ENCODE results near the gene SPEG. TPM values are rescaled to one million over a fixed set of nuclear protein-coding genes. Genes with fewer than 3 reads are reported as not detected.
A peak's percentile ranks its signal among the peaks of the same experiment; 100 is the strongest.

Gene SPEG
- total RNA-seq, 2 donors from 2014 or later = 23.1 to 29.8 TPM

DNA sequence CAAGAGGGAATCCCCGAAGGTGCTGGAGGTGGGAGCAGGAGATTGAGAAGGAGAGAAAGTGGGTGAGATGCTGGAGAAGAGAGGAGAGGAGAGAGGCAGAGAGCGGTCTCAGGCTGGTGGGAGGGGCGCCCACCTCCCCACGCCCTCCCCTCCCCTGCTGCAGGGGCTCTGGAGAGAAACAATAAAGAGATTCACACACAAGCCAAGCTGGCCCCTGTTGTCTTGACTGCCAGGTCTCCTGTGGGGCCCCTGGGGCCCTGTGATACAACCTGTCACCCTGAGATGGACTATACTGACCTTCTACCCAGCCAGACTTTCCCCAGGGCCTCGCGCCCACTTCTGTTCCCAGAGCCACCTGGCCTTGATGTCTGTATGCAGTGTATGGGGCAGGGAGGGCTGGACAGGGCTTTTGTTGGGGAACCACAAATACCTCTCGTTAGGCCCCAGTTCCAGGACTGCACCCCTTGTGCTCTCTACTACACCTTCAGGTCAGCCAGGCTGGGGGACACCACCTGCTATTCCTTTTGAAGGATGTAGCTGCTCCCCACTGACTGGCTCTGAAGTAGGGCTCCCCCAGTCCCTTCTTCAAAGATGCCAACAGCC lies 8.0 kb upstream of the SPEG start:
- Mint-ChIP-seq H3K4me3 (no peak overlapping the region), H3K27ac (no peak overlapping the region), H3K36me3 (ENCODE audit: low read depth) (no peaks in the 10 kb centered on the region), H3K9me3 (no peaks in the 10 kb centered on the region), H3K27me3 (ENCODE audit: insufficient read depth) (peaks cover 34% of the 10 kb centered on the region), H3K4me1 (peaks cover 7% of the 10 kb centered on the region)
- TF ChIP-seq, protein P1, sequence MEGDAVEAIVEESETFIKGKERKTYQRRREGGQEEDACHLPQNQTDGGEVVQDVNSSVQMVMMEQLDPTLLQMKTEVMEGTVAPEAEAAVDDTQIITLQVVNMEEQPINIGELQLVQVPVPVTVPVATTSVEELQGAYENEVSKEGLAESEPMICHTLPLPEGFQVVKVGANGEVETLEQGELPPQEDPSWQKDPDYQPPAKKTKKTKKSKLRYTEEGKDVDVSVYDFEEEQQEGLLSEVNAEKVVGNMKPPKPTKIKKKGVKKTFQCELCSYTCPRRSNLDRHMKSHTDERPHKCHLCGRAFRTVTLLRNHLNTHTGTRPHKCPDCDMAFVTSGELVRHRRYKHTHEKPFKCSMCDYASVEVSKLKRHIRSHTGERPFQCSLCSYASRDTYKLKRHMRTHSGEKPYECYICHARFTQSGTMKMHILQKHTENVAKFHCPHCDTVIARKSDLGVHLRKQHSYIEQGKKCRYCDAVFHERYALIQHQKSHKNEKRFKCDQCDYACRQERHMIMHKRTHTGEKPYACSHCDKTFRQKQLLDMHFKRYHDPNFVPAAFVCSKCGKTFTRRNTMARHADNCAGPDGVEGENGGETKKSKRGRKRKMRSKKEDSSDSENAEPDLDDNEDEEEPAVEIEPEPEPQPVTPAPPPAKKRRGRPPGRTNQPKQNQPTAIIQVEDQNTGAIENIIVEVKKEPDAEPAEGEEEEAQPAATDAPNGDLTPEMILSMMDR (conservative IDR thresholded peaks at IDR 0.05) = no peak
- no peaks in the 10 kb centered on the region for H3K27me3 ChIP-seq (ENCODE audit: control insufficient read depth, insufficient read depth, low read length, poor library complexity, severe bottlenecking)
- WGBS, 2 experiments (ENCODE audit: insufficient coverage in 1 of 2, insufficient read length in 1 of 2) = 40 to 87% methylated on average over 1 to 7 of the region's 7 CpGs
- no peaks in the 10 kb centered on the region for H3K36me3 ChIP-seq (ENCODE audit: control insufficient read depth, insufficient read depth, low read length)
- H3K27ac ChIP-seq (ENCODE audit: low read depth, low read length) = no peak overlapping the region
- DNase-seq = peak; percentile 47
- H3K4me1 ChIP-seq (ENCODE audit: control insufficient read depth, insufficient read depth, low read length) = peaks cover 7% of the 10 kb centered on the region
- H3K4me3 ChIP-seq (ENCODE audit: low read length) = no peak overlapping the region
- H3K9me3 ChIP-seq (ENCODE audit: control insufficient read depth, low read length) = no peaks in the 10 kb centered on the region
- no peak overlapping the region for H3K9ac ChIP-seq (ENCODE audit: extremely low read depth, low read length, poor library complexity, severe bottlenecking)

DNA sequence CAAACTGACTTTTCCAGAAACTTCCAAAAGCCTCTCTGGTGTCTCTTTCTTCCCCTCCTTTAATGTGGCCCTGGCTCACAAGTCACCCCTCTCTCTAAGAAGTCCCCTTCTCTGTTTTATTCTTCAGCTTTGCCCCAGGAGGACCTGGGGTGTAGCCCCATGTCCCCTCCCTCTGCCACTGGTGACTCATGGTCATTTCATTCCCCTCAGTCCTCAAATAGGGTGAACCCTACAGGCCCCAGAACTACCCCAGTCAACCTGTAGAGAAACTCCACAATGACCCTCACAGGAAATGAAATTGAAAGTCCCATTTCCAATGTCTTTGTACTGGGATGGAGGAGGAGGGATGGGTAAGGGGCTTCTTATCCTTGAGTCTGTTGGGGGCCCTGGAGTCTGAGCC lies 6.2 kb upstream of the SPEG start:
- Histone ChIP-seq H3K4me1 (ENCODE audit: control insufficient read depth, insufficient read depth, low read length) (peaks cover 7% of the 10 kb centered on the region), H3K27me3 (ENCODE audit: control insufficient read depth, insufficient read depth, low read length, poor library complexity, severe bottlenecking) (no peaks in the 10 kb centered on the region), H3K36me3 (ENCODE audit: control insufficient read depth, insufficient read depth, low read length) (no peaks in the 10 kb centered on the region), H3K27ac (ENCODE audit: low read depth, low read length) (no peak overlapping the region), H3K9me3 (ENCODE audit: control insufficient read depth, low read length) (no peaks in the 10 kb centered on the region), H3K4me3 (ENCODE audit: low read length) (no peak overlapping the region), H3K9ac (ENCODE audit: extremely low read depth, low read length, poor library complexity, severe bottlenecking) (no peak overlapping the region)
- Mint-ChIP-seq H3K36me3 (ENCODE audit: low read depth) (no peaks in the 10 kb centered on the region), H3K27me3 (ENCODE audit: insufficient read depth) (peaks cover 32% of the 10 kb centered on the region), H3K4me1 (peaks cover 7% of the 10 kb centered on the region), H3K27ac (no peak overlapping the region), H3K9me3 (no peaks in the 10 kb centered on the region), H3K4me3 (no peak overlapping the region)
- no peak for DNase-seq
- TF ChIP-seq, protein P1 (conservative IDR thresholded peaks at IDR 0.05) = no peak

DNA sequence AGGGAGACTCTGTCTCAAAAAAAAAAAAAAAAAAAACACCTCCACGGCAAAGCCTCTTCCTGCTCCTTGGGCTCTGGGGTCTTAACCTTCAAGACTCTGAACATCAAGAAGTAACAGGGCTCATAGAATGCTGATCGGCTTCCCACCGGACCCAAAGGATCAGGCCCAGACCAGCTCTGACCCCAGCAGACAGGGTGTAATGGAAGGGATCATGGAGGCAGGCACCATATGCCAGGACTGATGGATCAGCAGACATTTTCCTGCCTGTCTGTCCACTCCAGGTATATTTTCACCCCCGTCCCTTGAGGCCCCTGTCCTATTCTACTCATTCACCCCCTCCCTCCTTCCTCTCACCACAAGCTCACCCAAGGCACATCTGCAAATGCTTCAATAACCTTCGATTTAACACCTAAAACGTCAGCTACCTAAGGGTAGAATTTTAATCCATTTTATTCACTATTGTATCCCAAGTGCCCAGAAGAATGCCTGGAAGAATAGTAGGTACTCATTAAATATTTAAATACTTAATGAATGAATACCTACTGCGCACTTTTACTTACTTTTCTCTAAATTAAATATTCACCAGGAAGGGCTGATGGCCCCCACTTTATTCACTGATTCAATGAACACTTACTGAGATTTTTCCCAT lies 4.6 kb upstream of the SPEG start:
- peaks cover 30% of the 10 kb centered on the region for H3K27me3 Mint-ChIP-seq (ENCODE audit: insufficient read depth)
- H3K9me3 ChIP-seq (ENCODE audit: control insufficient read depth, low read length) = no peaks in the 10 kb centered on the region
- no peak overlapping the region for H3K4me3 Mint-ChIP-seq
- H3K4me3 ChIP-seq (ENCODE audit: low read length) = no peak overlapping the region
- no peaks in the 10 kb centered on the region for H3K9me3 Mint-ChIP-seq
- peaks cover 11% of the 10 kb centered on the region for H3K4me1 ChIP-seq (ENCODE audit: control insufficient read depth, insufficient read depth, low read length)
- H3K4me1 Mint-ChIP-seq = peaks cover 12% of the 10 kb centered on the region
- no peak overlapping the region for H3K27ac ChIP-seq (ENCODE audit: low read depth, low read length)
- H3K27ac Mint-ChIP-seq = no peak overlapping the region
- H3K36me3 Mint-ChIP-seq (ENCODE audit: low read depth) = no peaks in the 10 kb centered on the region
- H3K9ac ChIP-seq (ENCODE audit: extremely low read depth, low read length, poor library complexity, severe bottlenecking) = no peak overlapping the region
- no peak for DNase-seq
- peaks cover 15% of the 10 kb centered on the region for H3K27me3 ChIP-seq (ENCODE audit: control insufficient read depth, insufficient read depth, low read length, poor library complexity, severe bottlenecking)
- 91 to 96% methylated on average over 4 to 7 of the region's 7 CpGs for WGBS, 2 experiments (ENCODE audit: insufficient coverage in 1 of 2, insufficient read length in 1 of 2)
- TF ChIP-seq, protein P1 (conservative IDR thresholded peaks at IDR 0.05) = no peak
- no peaks in the 10 kb centered on the region for H3K36me3 ChIP-seq (ENCODE audit: control insufficient read depth, insufficient read depth, low read length)
